OCI-LY7 (cell line): ENCODE results near the gene BTBD9.

Experiments used
- CTCF ChIP-seq: fragments of 200-600 bp; sonication (generic); conservative IDR thresholded peaks from 2 replicates; pipeline ENCODE4 v1.5.1; 2014; ENCODE audit warnings: mild to moderate bottlenecking, antibody characterized with exemption, low read length, moderate library complexity, mixed read lengths
- EZH2phosphoT487 ChIP-seq: fragments of 200-600 bp; sonication (generic); IDR thresholded peaks from 2 replicates; pipeline ENCODE4 v1.6.1; 2018; ENCODE audit warnings: low read depth, borderline replicate concordance, mild to moderate bottlenecking, mixed run types, antibody characterized with exemption, low read length, moderate library complexity, mixed read lengths

DNA sequence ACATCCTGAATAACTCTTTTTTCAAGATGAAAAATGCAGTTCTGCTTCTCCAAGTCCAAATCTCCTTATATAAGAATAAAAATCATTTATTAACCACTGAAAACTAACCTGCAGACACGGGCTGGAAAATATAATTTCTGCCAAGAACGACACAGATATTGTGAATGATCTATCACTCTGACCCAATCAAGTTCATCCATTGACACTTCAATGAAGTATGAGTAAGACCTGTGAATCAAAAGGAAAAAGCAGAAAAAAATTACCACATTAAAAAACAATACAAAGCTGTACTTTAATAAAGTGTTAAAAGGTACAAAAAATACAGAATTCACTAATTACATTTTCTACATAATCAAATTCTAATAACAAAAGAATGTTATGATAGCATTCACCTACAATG is 62.2 kb downstream of the BTBD9 start:
- TF ChIP-seq CTCF = no peak
- TF ChIP-seq EZH2phosphoT487 = no peak
